Measurements from ENCODE around the gene CDH23. TPM values are rescaled to one million over a fixed set of nuclear protein-coding genes. Genes with fewer than 3 reads are reported as not detected.

The CDH23 gene
- total RNA-seq, 2 donors from 2014 or later, result 8.1 to 9.0 TPM

DNA sequence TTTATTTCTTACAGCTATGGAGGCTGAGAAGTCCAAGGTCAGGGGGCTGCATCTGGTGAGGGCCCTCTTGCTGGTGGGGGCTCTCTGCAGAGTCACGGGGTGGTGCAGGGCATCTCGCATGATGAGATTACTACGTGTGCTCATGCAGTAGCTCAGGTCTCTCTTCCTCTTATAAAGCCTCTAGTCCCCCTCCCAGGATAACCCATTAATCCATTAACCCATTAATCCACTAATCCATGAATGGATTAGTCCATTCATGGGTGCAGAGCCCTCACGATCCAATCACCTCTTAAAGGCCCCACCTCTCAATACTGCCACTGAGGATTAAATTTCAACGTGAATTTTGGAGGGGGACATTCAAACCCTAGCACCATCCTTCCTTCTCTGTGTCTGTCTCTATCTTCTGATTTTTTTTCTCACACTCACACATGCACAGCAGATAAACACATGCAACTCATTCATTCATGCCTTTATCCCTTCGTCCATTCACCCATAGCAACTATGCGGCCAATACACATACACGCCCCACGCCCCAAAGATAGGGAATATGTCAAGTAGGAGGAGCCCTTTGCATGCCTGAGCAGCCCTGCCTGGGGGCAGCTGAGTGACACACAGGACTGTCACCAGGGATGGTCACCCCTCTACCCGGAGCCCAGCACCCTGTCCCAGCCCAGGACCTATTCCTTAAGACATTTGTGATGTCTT is 236.3 kb downstream of the CDH23 start:
- H3K4me3 Mint-ChIP-seq, result no peak overlapping the region
- H3K4me1 Mint-ChIP-seq, result peaks cover 14% of the 10 kb centered on the region
- H3K36me3 Mint-ChIP-seq (ENCODE audit: low read depth), result no peaks in the 10 kb centered on the region
- no peak overlapping the region for H3K27ac Mint-ChIP-seq
- no peaks in the 10 kb centered on the region for H3K9me3 ChIP-seq (ENCODE audit: control insufficient read depth, low read length, poor library complexity, severe bottlenecking)
- DNase-seq, result no peak
- ATAC-seq, result no peak
- peaks cover 26% of the 10 kb centered on the region for H3K27me3 Mint-ChIP-seq

- Mint-ChIP-seq H3K27me3 (peaks cover 20% of the 10 kb centered on the region), H3K36me3 (ENCODE audit: low read depth) (no peaks in the 10 kb centered on the region), H3K4me1 (peaks cover 11% of the 10 kb centered on the region), H3K27ac (no peak overlapping the region), H3K4me3 (no peak overlapping the region)
- no peaks in the 10 kb centered on the region for H3K9me3 ChIP-seq (ENCODE audit: control insufficient read depth, low read length, poor library complexity, severe bottlenecking)
- ATAC-seq, result no peak
- no peak for DNase-seq
These were observed 237.2 kb downstream of the CDH23 start for GRCh38 chr10:71633920-71634319.

- ATAC-seq, result no peak
- no peak for DNase-seq
- H3K27ac Mint-ChIP-seq, result no peak overlapping the region
- H3K4me3 Mint-ChIP-seq, result no peak overlapping the region
- H3K27me3 Mint-ChIP-seq, result peaks cover 18% of the 10 kb centered on the region
- no peaks in the 10 kb centered on the region for H3K36me3 Mint-ChIP-seq (ENCODE audit: low read depth)
- H3K4me1 Mint-ChIP-seq, result peaks cover 7% of the 10 kb centered on the region
- no peaks in the 10 kb centered on the region for H3K9me3 ChIP-seq (ENCODE audit: control insufficient read depth, low read length, poor library complexity, severe bottlenecking)
These were observed 237.9 kb downstream of the CDH23 start for GRCh38 chr10:71634531-71635164.

GRCh38 chr10:71635251-71635866 is 238.6 kb downstream of the CDH23 start:
- H3K36me3 Mint-ChIP-seq (ENCODE audit: low read depth), result peaks cover 3% of the 10 kb centered on the region
- H3K27ac Mint-ChIP-seq, result peak overlapping the region; percentile 56
- H3K9me3 ChIP-seq (ENCODE audit: control insufficient read depth, low read length, poor library complexity, severe bottlenecking), result no peaks in the 10 kb centered on the region
- no peak for ATAC-seq
- no peak overlapping the region for H3K4me3 Mint-ChIP-seq
- no peak for DNase-seq
- H3K4me1 Mint-ChIP-seq, result peaks cover 9% of the 10 kb centered on the region
- H3K27me3 Mint-ChIP-seq, result peaks cover 18% of the 10 kb centered on the region

DNA sequence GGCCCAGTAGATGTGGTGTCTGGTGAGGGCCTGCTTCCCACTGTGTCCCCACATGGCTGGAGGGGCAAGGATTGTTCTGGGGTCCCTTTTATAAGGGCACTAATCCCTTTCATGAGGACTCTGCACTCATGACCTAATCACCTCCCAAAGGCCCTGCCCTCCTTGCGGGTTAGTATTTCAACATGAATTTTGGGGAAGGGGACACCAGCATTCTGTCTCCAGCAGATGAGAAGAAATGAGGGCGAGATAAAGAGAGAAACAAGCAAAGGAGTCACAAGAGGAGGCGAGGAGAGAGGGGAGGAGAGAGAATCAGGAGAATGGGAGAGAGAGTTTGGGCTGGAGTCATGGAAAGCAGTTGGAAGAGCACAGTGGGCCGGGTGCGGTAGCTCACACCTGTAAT is 239.1 kb downstream of the CDH23 start:
- H3K4me1 Mint-ChIP-seq, result peaks cover 9% of the 10 kb centered on the region
- H3K27me3 Mint-ChIP-seq, result peaks cover 18% of the 10 kb centered on the region
- no peaks in the 10 kb centered on the region for H3K9me3 ChIP-seq (ENCODE audit: control insufficient read depth, low read length, poor library complexity, severe bottlenecking)
- ATAC-seq, result no peak
- H3K27ac Mint-ChIP-seq, result peak overlapping the region; percentile 56
- no peak for DNase-seq
- H3K4me3 Mint-ChIP-seq, result no peak overlapping the region
- peaks cover 3% of the 10 kb centered on the region for H3K36me3 Mint-ChIP-seq (ENCODE audit: low read depth)

DNA sequence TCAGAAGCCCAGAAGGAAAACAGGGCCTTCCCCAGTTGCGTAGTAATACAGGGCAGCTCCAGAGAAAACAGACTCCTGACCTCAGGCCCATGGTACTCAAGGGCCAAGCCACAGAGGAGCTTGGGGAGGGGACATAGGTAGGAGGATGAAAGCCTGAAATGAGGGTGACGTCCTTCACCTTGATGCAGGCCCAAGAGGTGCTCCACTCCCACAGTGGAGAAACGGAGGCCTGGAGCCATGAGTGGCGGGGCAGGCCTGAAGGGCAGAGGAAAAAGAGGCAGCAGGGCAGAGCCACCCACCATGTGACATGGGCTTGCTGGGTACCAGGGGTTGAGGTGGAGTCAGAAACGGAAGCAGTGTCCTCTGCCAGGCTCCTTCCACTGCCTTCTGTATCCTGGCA is 239.9 kb downstream of the CDH23 start:
- DNase-seq, result no peak
- no peak overlapping the region for H3K27ac Mint-ChIP-seq
- H3K4me3 Mint-ChIP-seq, result no peak overlapping the region
- peaks cover 14% of the 10 kb centered on the region for H3K4me1 Mint-ChIP-seq
- peaks cover 3% of the 10 kb centered on the region for H3K36me3 Mint-ChIP-seq (ENCODE audit: low read depth)
- H3K9me3 ChIP-seq (ENCODE audit: control insufficient read depth, low read length, poor library complexity, severe bottlenecking), result no peaks in the 10 kb centered on the region
- peaks cover 12% of the 10 kb centered on the region for H3K27me3 Mint-ChIP-seq
- ATAC-seq, result no peak

- Mint-ChIP-seq H3K4me3 (no peak overlapping the region), H3K27ac (no peak overlapping the region), H3K4me1 (peaks cover 14% of the 10 kb centered on the region), H3K27me3 (peaks cover 10% of the 10 kb centered on the region), H3K36me3 (ENCODE audit: low read depth) (peaks cover 3% of the 10 kb centered on the region)
- ATAC-seq (no peak), DNase-seq (no peak)
- no peaks in the 10 kb centered on the region for H3K9me3 ChIP-seq (ENCODE audit: control insufficient read depth, low read length, poor library complexity, severe bottlenecking)
These were observed 240.6 kb downstream of the CDH23 start for GRCh38 chr10:71637305-71637704.

DNA sequence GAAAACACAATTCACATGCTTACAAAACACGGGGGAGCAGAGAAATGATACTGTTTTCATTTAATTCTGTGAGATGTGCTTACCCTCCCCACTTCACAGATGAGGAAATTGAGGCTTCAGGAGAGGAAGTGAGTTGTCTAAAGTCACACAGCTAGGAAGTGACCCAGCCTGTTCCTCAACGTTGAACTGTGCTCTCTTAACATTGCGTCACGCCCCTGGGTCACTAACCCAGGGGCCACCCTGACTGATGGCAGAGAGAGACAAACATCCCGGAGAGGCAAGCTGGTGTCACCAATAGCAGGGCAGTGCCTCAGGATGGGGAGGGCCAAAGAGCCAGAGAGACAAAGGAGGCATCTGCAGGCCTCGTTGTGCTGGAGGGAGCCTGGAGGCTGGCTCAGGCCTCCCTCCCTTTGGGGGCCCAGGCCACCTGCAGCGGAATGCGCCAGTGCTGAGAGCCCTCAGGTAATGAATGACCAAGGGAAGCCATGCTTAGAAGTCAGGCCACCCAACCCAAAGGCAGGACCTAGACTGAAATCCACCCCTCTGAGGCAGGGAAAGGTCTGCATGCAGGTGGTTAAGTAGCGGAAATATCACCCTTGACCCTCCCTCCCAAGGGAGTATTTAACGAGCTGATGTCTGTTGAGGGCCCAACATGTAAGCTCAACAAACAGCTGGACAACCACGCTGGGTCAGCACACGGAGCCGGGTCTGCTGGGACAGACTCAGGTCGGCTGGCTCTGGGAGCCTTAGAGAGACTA is 241.5 kb downstream of the CDH23 start:
- no peak overlapping the region for H3K4me3 Mint-ChIP-seq
- ATAC-seq, result peak; percentile 59
- no peak overlapping the region for H3K27ac Mint-ChIP-seq
- peaks cover 14% of the 10 kb centered on the region for H3K4me1 Mint-ChIP-seq
- peaks cover 3% of the 10 kb centered on the region for H3K27me3 Mint-ChIP-seq
- no peaks in the 10 kb centered on the region for H3K9me3 ChIP-seq (ENCODE audit: control insufficient read depth, low read length, poor library complexity, severe bottlenecking)
- DNase-seq, result no peak
- H3K36me3 Mint-ChIP-seq (ENCODE audit: low read depth), result peaks cover 3% of the 10 kb centered on the region

GRCh38 chr10:71638822-71639719 is 242.4 kb downstream of the CDH23 start:
- Mint-ChIP-seq H3K36me3 (ENCODE audit: low read depth) (peaks cover 3% of the 10 kb centered on the region), H3K27ac (no peak overlapping the region), H3K4me3 (no peak overlapping the region), H3K4me1 (peaks cover 14% of the 10 kb centered on the region), H3K27me3 (no peaks in the 10 kb centered on the region)
- ATAC-seq (no peak), DNase-seq (no peak)
- H3K9me3 ChIP-seq (ENCODE audit: control insufficient read depth, low read length, poor library complexity, severe bottlenecking), result no peaks in the 10 kb centered on the region

DNA sequence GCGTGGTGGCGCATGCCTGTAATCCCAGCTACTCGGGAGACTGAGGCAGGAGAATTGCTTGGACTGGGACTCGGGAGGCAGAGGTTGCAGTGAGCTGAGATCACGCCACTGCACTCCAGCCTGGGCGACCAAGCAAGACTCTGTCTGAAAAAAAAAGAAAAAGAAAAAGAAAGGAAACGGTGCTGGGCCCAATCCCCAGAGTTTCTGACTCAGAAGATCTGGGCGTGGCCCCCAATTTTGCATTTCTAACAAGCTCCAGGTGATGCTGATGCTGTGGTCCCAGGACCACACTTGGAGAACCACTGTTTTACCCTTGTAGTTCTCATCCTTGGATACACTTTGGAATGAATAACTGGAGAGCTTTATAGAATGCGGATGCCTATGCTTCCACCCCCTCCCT is 243.9 kb downstream of the CDH23 start:
- H3K4me3 Mint-ChIP-seq, result no peak overlapping the region
- H3K27me3 Mint-ChIP-seq, result no peaks in the 10 kb centered on the region
- peaks cover 3% of the 10 kb centered on the region for H3K36me3 Mint-ChIP-seq (ENCODE audit: low read depth)
- H3K4me1 Mint-ChIP-seq, result peaks cover 14% of the 10 kb centered on the region
- no peak overlapping the region for H3K27ac Mint-ChIP-seq
- no peaks in the 10 kb centered on the region for H3K9me3 ChIP-seq (ENCODE audit: control insufficient read depth, low read length, poor library complexity, severe bottlenecking)
- ATAC-seq, result no peak
- no peak for DNase-seq

DNA sequence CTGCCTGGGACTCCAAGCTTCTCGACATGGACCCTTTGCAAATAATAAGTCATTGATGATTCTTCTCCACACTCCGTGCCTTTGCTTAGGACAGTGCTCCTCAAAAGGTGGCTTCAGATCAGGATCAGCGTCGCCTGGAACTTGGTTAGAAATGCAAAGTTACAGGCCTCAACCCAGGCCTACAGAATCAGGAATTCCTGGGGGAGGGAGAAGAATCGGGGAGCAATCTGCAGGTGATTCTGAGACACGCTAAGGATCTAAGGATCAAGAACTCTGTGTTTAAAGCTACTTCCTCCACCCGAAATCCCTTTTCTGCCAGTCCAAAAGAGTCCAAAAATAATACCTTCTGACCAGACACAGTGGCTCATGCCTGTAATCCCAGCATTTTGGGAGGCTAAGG is 244.7 kb downstream of the CDH23 start:
- DNase-seq, result no peak
- no peak for ATAC-seq
- Mint-ChIP-seq H3K4me1 (peaks cover 11% of the 10 kb centered on the region), H3K36me3 (ENCODE audit: low read depth) (peaks cover 3% of the 10 kb centered on the region), H3K27ac (no peak overlapping the region), H3K27me3 (no peaks in the 10 kb centered on the region), H3K4me3 (no peak overlapping the region)
- no peaks in the 10 kb centered on the region for H3K9me3 ChIP-seq (ENCODE audit: control insufficient read depth, low read length, poor library complexity, severe bottlenecking)

GRCh38 chr10:71641986-71642385 is 245.3 kb downstream of the CDH23 start:
- ATAC-seq (no peak), DNase-seq (no peak)
- peaks cover 3% of the 10 kb centered on the region for H3K36me3 Mint-ChIP-seq (ENCODE audit: low read depth)
- H3K27me3 Mint-ChIP-seq, result no peaks in the 10 kb centered on the region
- peaks cover 7% of the 10 kb centered on the region for H3K4me1 Mint-ChIP-seq
- H3K4me3 Mint-ChIP-seq, result no peak overlapping the region
- H3K9me3 ChIP-seq (ENCODE audit: control insufficient read depth, low read length, poor library complexity, severe bottlenecking), result no peaks in the 10 kb centered on the region
- no peak overlapping the region for H3K27ac Mint-ChIP-seq

Data from T-helper 17 cell (primary cell).